Type B pancreatic cell (in vitro differentiated cells): ENCODE data around the gene MKNK1. TPM values are rescaled to one million over a fixed set of nuclear protein-coding genes. Genes with fewer than 3 reads are reported as not detected.
A peak's percentile ranks its signal among the peaks of the same experiment; 100 is the strongest.

Experiments used
- DNase-seq: peaks from one replicate; pipeline ENCODE4 v3.0.0; 2021; ENCODE audit warnings: mixed read lengths; ENCODE audit not compliant: unreplicated experiment; ENCODE audit errors: extremely low spot score
- H3K27ac Mint-ChIP-seq: 2 replicates; pipeline ENCODE4 v1.8.0; 2021; ENCODE audit warnings: mild to moderate bottlenecking, mixed read lengths
- H3K27me3 Mint-ChIP-seq: 2 replicates; pipeline ENCODE4 v1.8.0; 2021; ENCODE audit warnings: mixed read lengths
- H3K36me3 Mint-ChIP-seq: 2 replicates; pipeline ENCODE4 v1.8.0; 2021; ENCODE audit warnings: mixed read lengths
- H3K4me1 Mint-ChIP-seq: one replicate; pipeline ENCODE4 v1.8.0; 2021; ENCODE audit warnings: mixed read lengths; ENCODE audit not compliant: unreplicated experiment
- H3K4me3 Mint-ChIP-seq: 2 replicates; pipeline ENCODE4 v1.8.0; 2021; ENCODE audit warnings: mild to moderate bottlenecking, mixed read lengths
- H3K9me3 Mint-ChIP-seq: 2 replicates; pipeline ENCODE4 v1.8.0; 2021; ENCODE audit warnings: mixed read lengths
- CTCF ChIP-seq: fragments of 200-600 bp; sonication (generic); conservative IDR thresholded peaks from 2 replicates; pipeline ENCODE4 v1.5.0; 2021; ENCODE audit warnings: antibody characterized with exemption, mild to moderate bottlenecking
- total RNA-seq: library from RNA; stranded (reverse); gene quantifications from 2 replicates; pipeline ENCODE4 v1.2.1, GENCODE V29; 2021; ENCODE audit warnings: low replicate concordance

MKNK1 gene
- total RNA-seq, 1 donor from 2014 or later = 29.4 TPM

- DNase-seq = no peak
- H3K4me1 Mint-ChIP-seq = peaks cover 12% of the 10 kb centered on the region
- peaks cover 64% of the 10 kb centered on the region for H3K27me3 Mint-ChIP-seq
- no peak overlapping the region for H3K27ac Mint-ChIP-seq
- H3K4me3 Mint-ChIP-seq = no peak overlapping the region
- H3K36me3 Mint-ChIP-seq = no peaks in the 10 kb centered on the region
- H3K9me3 Mint-ChIP-seq = no peaks in the 10 kb centered on the region
- peak; percentile 70 for TF ChIP-seq CTCF
Measured at GRCh38 chr1:46547481-46548383, 56.3 kb downstream of the MKNK1 start.

- Mint-ChIP-seq H3K4me3 (no peak overlapping the region), H3K4me1 (peaks cover 12% of the 10 kb centered on the region), H3K27ac (no peak overlapping the region), H3K9me3 (no peaks in the 10 kb centered on the region), H3K27me3 (peaks cover 72% of the 10 kb centered on the region), H3K36me3 (no peaks in the 10 kb centered on the region)
- DNase-seq = no peak
- TF ChIP-seq CTCF = no peak
Measured at GRCh38 chr1:46546210-46546609, 57.9 kb downstream of the MKNK1 start.

GRCh38 chr1:46545784-46546183 is 58.3 kb downstream of the MKNK1 start:
- DNase-seq = no peak
- TF ChIP-seq CTCF = no peak
- no peak overlapping the region for H3K27ac Mint-ChIP-seq
- peaks cover 12% of the 10 kb centered on the region for H3K4me1 Mint-ChIP-seq
- H3K9me3 Mint-ChIP-seq = no peaks in the 10 kb centered on the region
- H3K4me3 Mint-ChIP-seq = no peak overlapping the region
- peaks cover 76% of the 10 kb centered on the region for H3K27me3 Mint-ChIP-seq
- H3K36me3 Mint-ChIP-seq = no peaks in the 10 kb centered on the region

DNA sequence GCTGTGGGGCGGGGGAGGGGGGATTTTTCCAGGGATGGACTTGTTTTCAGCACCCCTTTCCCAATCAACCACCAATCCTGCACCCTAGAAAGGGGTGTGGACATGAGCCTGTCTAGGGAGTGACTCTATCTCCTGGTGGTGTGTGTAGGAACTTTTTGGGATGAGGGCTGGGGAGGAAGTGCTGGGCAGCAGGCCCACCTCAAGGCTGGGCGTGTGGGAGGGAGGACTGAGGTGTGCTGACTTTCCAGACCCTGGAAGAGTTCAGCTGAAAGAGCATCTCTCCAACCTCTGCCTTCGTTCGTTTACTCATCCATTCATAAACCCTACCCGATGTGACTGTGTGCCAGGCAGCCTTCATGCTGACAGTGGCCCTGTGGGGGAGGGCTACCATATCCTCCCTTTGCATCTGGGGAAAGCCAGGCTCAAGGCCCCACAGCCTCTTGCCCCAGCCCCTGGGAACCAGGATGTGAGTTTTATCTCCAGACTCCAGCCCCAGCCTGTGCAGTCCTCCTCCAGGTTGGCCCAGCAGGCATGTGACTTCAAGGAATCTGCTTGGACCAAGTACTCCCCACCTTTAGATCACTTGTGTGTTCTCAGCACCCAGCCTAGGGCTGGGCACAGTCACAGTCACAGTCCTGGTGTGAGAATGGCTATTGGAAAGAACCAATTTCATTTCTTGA is 59.4 kb downstream of the MKNK1 start:
- H3K4me3 Mint-ChIP-seq = peak overlapping the region; percentile 74

More for the DNA sequence above, 59.4 kb downstream of the MKNK1 start:
- H3K9me3 Mint-ChIP-seq = no peaks in the 10 kb centered on the region
- peaks cover 10% of the 10 kb centered on the region for H3K4me1 Mint-ChIP-seq
- no peaks in the 10 kb centered on the region for H3K36me3 Mint-ChIP-seq
- DNase-seq = no peak
- TF ChIP-seq CTCF = no peak
- H3K27ac Mint-ChIP-seq = no peak overlapping the region
- H3K27me3 Mint-ChIP-seq = peaks cover 84% of the 10 kb centered on the region
